Stimulated activated CD8-positive, alpha-beta memory T cell treated with anti-CD3 and anti-CD28 coated beads, Interleukin-2, amount 100 ng/mL, for 1 hour (primary cell): ENCODE data around the gene LAMA3.
"Not testable (repeated sequence)": the region's sequence is repeated elsewhere in the genome, so short reads cannot be mapped to it uniquely, and the experiment has no call there.

Source experiments
- DNase-seq, 2 donors: peaks; one replicate each; pipeline ENCODE4 v3.0.0-alpha.2; 2020; ENCODE audit warnings: low read depth in 2 of 2

Gene LAMA3

GRCh38 chr18:23731861-23732260 lies 42.6 kb downstream of the LAMA3 start:
- DNase-seq: no peak

GRCh38 chr18:23732439-23732838 lies 43.2 kb downstream of the LAMA3 start:
- no peak for DNase-seq

GRCh38 chr18:23733265-23733664 lies 44.0 kb downstream of the LAMA3 start:
- not testable (repeated sequence) for DNase-seq

- no peak for DNase-seq
Measured at GRCh38 chr18:23733895-23734294, 44.6 kb downstream of the LAMA3 start.

GRCh38 chr18:23735021-23735464 lies 45.8 kb downstream of the LAMA3 start:
- no peak for DNase-seq

GRCh38 chr18:23737578-23737977 lies 48.3 kb downstream of the LAMA3 start:
- no peak for DNase-seq

GRCh38 chr18:23738151-23738550 lies 48.9 kb downstream of the LAMA3 start:
- DNase-seq: no peak

GRCh38 chr18:23738575-23738974 lies 49.3 kb downstream of the LAMA3 start:
- no peak for DNase-seq

- DNase-seq: no peak
Measured at GRCh38 chr18:23740105-23740830, 51.0 kb downstream of the LAMA3 start.

GRCh38 chr18:23741967-23742366 lies 52.7 kb downstream of the LAMA3 start:
- not testable (repeated sequence) for DNase-seq

- DNase-seq: no peak
Measured at GRCh38 chr18:23743733-23744333, 54.6 kb downstream of the LAMA3 start.

GRCh38 chr18:23745366-23745765 lies 56.1 kb downstream of the LAMA3 start:
- no peak for DNase-seq

- DNase-seq: no peak
Measured at GRCh38 chr18:23746851-23747250, 57.6 kb downstream of the LAMA3 start.

- no peak for DNase-seq
Measured at GRCh38 chr18:23752363-23752762, 63.1 kb downstream of the LAMA3 start.

GRCh38 chr18:23752796-23753195 lies 63.5 kb downstream of the LAMA3 start:
- DNase-seq: no peak

- DNase-seq: no peak
Measured at GRCh38 chr18:23756590-23757436, 67.6 kb downstream of the LAMA3 start.

GRCh38 chr18:23757437-23757733 lies 68.1 kb downstream of the LAMA3 start:
- DNase-seq: no peak

GRCh38 chr18:23758281-23758680 lies 69.0 kb downstream of the LAMA3 start:
- no peak for DNase-seq

- no peak for DNase-seq
Measured at GRCh38 chr18:23761941-23762340, 72.7 kb downstream of the LAMA3 start.

GRCh38 chr18:23763343-23763742 lies 74.1 kb downstream of the LAMA3 start:
- DNase-seq: no peak

- no peak for DNase-seq
Measured at GRCh38 chr18:23765931-23766330, 76.7 kb downstream of the LAMA3 start.

GRCh38 chr18:23772327-23773024 lies 83.2 kb downstream of the LAMA3 start:
- no peak for DNase-seq
